NCI-H1694 (cell line): ENCODE measurements around the gene SPAM1.
A peak's percentile ranks its signal among the peaks of the same experiment; 100 is the strongest.
"Not testable (repeated sequence)": the region's sequence is repeated elsewhere in the genome, so short reads cannot be mapped to it uniquely, and the experiment has no call there.

Experiments used
- DNase-seq: peaks from one replicate; lab custom pipeline; 2025; lab: John Stamatoyannopoulos, UW

SPAM1 gene

DNA sequence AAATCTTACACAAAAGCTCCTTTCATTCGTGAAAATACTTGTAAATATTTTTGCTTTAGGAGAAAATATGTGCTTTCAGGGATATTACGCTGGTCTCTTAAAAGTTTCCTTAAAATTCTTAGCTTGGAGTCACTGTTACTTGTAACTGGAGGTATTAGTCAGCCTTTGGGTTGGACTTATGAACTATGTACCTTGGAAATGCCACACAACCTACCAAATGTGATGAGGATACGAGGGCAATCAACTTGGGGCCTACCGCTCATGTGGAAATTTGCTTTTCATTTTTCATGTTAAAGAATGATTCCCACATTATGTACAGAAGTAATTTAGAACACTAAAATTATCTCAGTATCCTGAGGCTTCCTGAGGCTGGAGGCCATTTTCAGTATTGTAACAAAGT is 23.1 kb downstream of the SPAM1 start:
- DNase-seq: no peak

DNA sequence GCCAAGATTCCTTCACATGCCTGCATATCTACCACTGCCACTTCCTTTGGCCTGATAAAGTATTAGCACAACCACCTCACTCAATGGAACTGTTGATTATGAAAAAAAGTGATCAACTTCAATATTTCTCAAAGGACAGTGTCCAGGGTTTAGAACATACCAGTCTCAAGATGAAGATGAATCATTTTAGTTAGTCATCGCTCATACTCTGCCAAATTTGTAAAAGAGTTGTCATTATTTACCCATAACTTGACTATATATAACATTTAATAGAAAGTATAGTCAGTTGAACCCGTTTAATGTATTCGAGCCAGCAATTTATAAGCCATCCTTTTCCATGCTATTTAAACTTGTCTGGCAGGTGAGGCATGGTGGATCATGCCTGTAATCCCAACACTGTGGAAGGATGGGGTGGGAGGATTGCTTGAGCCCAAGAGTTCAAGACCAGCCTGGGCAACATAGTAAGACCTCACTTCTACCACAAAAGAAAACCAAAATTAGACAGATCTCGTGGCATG is 33.2 kb downstream of the SPAM1 start:
- no peak for DNase-seq

- DNase-seq: no peak
Measured at GRCh38 chr7:123961771-123962170, 36.7 kb downstream of the SPAM1 start.

DNA sequence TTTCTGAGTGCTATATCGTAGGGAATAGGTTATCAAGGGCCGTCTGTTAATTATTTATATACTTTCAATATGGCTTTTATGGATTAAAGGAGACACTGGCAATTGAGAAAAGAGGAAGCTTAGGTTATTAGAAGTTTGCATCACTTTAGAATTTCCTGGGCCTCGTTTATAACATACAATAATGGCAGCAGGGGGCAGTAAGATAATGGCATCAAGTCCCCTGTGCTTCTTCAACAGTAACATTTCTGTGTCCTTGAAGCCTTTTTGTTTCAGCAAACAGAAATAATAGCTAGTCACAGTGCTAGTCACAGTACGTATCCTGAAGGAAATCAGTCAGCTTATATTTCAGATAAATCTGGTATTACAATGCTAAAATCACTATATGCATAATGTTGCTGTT is 41.9 kb downstream of the SPAM1 start:
- peak; percentile 31 for DNase-seq

- no peak for DNase-seq
Measured at GRCh38 chr7:123972045-123972444, 47.0 kb downstream of the SPAM1 start.

DNA sequence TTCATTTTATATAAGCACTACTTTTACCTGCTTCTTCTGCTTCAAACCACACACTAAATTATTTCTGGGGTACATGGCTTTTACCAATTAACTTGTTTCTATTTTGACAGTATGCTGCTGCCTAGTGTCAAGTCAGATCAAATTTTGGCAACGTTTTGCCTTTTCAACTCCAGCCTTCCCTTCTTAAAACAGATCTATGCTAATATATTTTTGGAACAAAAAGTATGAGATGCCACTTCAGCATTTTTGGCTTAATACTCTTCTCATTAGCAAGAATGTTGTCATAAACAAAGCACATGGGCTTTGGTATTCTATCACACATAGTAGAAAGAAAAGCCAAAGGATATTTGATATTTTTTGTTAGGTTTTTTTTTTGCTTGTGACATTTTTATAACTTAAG is 47.8 kb downstream of the SPAM1 start:
- DNase-seq: no peak

GRCh38 chr7:123974326-123974908 is 49.4 kb downstream of the SPAM1 start:
- no peak for DNase-seq

- DNase-seq: no peak
Measured at GRCh38 chr7:123975084-123975483, 50.0 kb downstream of the SPAM1 start.

GRCh38 chr7:123977081-123977480 is 52.0 kb downstream of the SPAM1 start:
- no peak for DNase-seq

DNA sequence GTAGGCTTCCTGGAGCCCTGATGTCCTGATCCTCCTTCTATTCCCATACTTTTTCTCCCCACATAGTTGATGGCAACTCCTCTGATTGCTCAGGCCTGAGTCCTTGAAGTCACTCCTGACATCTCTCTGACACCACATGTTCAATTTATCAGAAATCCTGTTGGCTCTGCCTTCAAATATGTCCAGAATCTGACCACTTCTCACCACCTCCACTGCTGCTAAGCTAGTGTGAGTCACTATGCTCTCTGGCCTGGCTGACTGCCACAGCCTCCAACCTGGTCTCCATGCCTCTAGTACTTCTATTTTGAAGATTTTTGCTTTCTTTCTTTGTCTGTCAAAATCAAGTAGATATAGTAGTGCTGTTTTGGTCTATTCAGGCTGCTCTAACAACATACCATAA is 54.8 kb downstream of the SPAM1 start:
- no peak for DNase-seq

GRCh38 chr7:123987445-123987844 is 62.4 kb downstream of the SPAM1 start:
- DNase-seq: no peak

GRCh38 chr7:123992913-123993518 is 68.0 kb downstream of the SPAM1 start:
- no peak for DNase-seq

DNA sequence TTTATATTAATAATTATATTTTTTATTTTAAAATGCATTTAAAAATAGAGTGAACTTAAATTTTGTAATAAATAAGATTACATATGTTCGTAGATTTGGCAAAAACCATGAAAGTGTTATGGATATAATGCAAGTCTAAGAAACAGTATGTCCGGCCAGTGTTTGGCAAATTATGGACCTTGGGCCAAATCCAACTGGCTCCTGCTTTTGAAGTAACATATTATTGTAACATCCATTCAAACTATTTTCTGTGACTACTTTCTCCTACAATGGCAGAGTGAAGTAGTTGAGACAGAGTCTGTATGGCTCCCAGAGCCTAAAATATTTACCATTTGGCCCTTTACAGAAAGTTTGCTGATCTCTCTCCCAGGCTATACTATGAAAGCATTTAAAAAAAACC is 69.0 kb downstream of the SPAM1 start:
- no peak for DNase-seq

DNA sequence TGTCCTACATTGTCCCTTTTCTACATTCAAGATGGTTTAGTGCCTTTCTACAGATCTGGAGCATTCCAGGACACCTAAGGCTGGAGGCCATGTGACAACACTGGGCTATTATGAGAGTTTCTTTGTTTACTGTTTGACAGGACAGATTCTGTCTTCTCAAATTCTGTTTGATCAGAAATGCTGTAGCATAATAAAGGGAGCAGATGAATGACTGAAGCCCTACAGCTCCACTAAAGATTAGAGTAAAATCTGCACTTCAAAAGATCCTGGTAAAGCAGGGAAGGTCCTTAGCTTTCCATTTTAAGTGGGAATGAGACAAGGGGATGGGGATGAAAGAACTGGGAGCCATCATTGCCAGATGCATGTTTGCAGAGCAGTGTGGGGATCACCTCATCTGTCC is 69.4 kb downstream of the SPAM1 start:
- DNase-seq: no peak

DNA sequence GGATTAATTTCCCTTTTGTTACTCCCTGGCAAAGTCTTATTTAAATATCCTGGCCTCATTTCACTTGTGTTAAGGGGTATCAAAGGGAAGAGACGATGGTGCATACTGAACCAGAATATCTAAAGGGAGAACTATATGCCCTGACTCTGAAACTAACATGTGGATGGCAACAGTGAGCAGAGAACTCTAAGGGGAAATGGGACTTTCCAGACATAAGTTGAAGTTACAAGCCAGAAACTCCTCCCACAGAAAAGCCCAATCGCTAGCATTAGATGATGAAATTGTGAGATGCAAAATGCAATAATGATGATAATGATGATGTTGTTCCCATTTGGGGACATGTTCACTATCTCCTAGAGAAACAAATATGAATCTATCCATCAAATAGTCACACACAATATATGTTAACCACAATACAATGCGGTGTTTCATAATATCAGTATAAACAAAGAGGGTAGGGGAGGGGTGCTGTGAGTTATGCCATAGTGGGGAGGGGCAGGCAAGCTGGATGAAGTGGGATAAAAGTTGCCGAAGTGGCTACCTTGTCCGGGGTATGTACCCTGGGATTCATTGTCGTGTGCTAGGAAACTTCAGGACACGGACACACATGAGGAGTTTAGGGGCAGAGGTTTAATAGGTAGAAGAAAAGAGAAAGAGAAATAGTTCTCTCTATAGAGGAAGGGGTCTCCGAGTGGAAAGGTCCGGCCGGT is 70.7 kb downstream of the SPAM1 start:
- DNase-seq: no peak

DNA sequence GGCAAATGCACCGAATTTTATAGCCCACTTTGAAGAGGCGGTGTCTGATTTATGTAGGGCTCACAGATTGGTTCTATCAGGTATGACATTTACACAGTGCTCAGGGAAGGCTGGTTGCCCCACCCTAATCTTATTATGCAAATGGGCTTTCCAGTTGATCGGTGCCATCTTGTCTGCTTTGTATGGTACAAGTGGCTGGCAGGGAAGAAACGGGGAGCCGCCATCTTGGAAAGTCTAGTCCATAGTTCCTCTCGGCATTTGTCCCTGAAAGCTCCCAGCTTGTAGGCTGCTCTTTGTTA is 71.2 kb downstream of the SPAM1 start:
- no peak for DNase-seq

DNA sequence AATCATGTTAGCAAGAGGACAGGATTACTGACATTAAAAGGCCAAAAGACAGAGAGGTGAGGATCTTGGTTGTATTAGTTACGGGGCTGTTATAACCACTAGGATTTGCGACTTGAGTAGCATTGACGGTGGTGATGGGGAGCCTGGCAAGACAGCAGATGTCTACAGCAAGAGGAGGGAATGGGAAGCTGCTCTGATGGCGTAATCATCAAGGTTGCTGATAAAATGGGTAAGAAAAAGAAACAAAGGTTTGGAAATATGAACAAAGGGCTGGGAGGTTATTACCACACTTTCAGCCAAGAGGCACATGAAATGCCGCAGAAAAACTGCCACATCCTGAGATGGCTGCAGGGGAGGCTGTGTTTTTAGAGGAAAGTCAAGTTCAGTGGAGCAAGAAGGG is 73.9 kb downstream of the SPAM1 start:
- no peak for DNase-seq

GRCh38 chr7:123999703-124000102 is 74.7 kb downstream of the SPAM1 start:
- DNase-seq: no peak

DNA sequence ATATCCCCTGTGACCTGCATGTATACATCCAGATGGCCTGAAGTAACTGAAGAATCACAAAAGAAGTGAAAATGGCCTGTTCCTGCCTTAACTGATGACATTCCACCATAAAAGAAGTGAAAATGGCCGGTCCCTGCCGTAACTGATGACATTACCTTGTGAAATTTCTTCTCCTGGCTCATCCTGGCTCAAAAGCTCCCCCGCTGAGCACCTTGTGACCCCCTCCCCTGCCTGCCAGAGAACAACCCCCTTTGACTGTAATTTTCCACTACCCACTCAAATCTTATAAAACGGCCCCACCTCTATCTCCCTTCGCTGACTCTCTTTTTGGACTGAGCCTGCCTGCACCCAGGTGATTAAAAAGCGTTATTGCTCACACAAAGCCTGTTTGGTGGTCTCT is 83.3 kb downstream of the SPAM1 start:
- not testable (repeated sequence) for DNase-seq

- DNase-seq: no peak
Measured at GRCh38 chr7:124009321-124009720, 84.3 kb downstream of the SPAM1 start.
